Colonic mucosa (tissue), 4 donors: ENCODE results near the gene RGS12. TPM values are rescaled to one million over a fixed set of nuclear protein-coding genes. Genes with fewer than 3 reads are reported as not detected.
"Not testable (repeated sequence)": the region's sequence is repeated elsewhere in the genome, so short reads cannot be mapped to it uniquely, and the experiment has no call there.

Experiments used
- DNase-seq: peaks from one replicate; pipeline ENCODE4 v3.0.0-alpha.2; 2020
- H3K27ac ChIP-seq: fragments of 200-600 bp; one replicate; pipeline ENCODE4 v1.8.0; 2021
- H3K27me3 ChIP-seq: fragments of 200-600 bp; one replicate; pipeline ENCODE4 v1.8.0; 2021
- H3K36me3 ChIP-seq: fragments of 200-600 bp; one replicate; pipeline ENCODE4 v1.8.0; 2021
- H3K4me1 ChIP-seq: fragments of 200-600 bp; one replicate; pipeline ENCODE4 v1.8.0; 2021; ENCODE audit warnings: mild to moderate bottlenecking
- H3K4me3 ChIP-seq: fragments of 200-600 bp; one replicate; pipeline ENCODE4 v1.8.0; 2021
- H3K9ac ChIP-seq, 2 donors: one replicate each; pipeline ENCODE4 v1.7.0; 2013; ENCODE audit warnings: control low read depth in 2 of 2, low read depth in 2 of 2, low read length in 2 of 2
- H3K9me3 ChIP-seq: fragments of 200-600 bp; one replicate; pipeline ENCODE4 v1.8.0; 2021
- CTCF ChIP-seq: fragments of 200-600 bp; IDR thresholded peaks from one replicate; pipeline ENCODE4 v1.8.0; 2022; ENCODE audit warnings: antibody characterized with exemption, mild to moderate bottlenecking
- intact Hi-C: fragments of 100-400 bp; cut with DNase I; formaldehyde crosslinking; loops from one replicate; pipeline ENCODE4 v1.14.1; 2022
- total RNA-seq, 2 donors: library from RNA; stranded (reverse); fragmentation: NEBNext Ultra II Directional in 1 of 2; extraction: Animal tissue kit (Norgen Biotek cat#: 25700) in 1 of 2; gene quantifications; one replicate each; pipeline ENCODE4 v1.2.1, GENCODE V29; 2021
- donor health status: healthy.
- donor health status: DM: no; HTN: no; CAD: no.
- donor health status: DM: no; HTN: no; CAD: no.

RGS12 gene
- total RNA-seq, 2 donors from 2014 or later, result 18.0 to 25.7 TPM

DNA sequence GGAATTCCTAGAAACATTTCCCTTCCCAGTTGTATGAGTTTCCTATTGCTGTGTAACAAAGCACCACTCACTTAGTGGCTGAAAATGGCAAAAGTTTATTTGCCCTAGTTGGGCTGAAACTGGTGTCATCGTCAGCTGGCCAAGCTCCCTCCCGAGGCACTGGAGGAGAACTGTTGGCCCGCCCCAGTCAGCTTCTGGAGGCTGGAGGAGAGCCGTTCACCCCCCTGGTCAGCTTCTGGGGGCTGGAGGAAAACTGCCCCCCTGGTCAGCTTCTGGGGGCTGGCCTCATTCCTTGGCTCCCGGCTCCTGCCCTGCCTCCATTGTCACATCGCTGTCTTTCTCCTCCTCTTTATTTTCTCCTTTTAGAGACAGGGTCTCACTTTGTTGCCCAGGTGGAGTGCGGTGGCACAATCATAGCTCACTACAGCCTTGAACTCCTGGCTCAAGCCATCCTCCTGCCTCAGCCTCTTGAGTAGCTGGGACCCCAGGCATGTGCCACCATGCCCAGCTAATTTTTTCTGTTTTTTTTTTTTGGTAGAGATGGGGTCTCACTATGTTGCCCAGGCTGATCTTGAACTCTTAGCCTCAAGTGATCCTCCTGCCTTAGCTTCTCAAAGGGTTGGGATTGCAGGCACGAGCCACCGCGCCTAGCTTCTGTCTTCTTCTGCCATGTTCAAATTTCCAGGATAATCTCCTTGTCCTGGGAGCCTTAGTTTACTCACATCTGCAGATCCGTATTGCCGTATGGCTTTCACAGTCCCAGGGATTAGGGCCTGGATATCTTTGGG, 3.2 kb downstream of the RGS12 start:
- Histone ChIP-seq H3K27me3 (no peaks in the 10 kb centered on the region), H3K9ac (no peak overlapping the region), H3K27ac (no peak overlapping the region), H3K9me3 (no peaks in the 10 kb centered on the region), H3K4me3 (no peak overlapping the region), H3K4me1 (peaks cover 2% of the 10 kb centered on the region), H3K36me3 (no peaks in the 10 kb centered on the region)
- intact Hi-C loops, result no loop called here
- TF ChIP-seq CTCF, result no peak
- DNase-seq, result peak; percentile 15

- no peak overlapping the region for H3K4me3 ChIP-seq
- no peaks in the 10 kb centered on the region for H3K36me3 ChIP-seq
- no peak for TF ChIP-seq CTCF
- intact Hi-C loops, result no loop called here
- H3K4me1 ChIP-seq, result no peaks in the 10 kb centered on the region
- no peaks in the 10 kb centered on the region for H3K27me3 ChIP-seq
- peak; percentile 13 for DNase-seq
- H3K9me3 ChIP-seq, result no peaks in the 10 kb centered on the region
- H3K27ac ChIP-seq, result no peak overlapping the region
- H3K9ac ChIP-seq, result no peak overlapping the region
Observed at GRCh38 chr4:3296651-3297050, 3.8 kb downstream of the RGS12 start.

DNA sequence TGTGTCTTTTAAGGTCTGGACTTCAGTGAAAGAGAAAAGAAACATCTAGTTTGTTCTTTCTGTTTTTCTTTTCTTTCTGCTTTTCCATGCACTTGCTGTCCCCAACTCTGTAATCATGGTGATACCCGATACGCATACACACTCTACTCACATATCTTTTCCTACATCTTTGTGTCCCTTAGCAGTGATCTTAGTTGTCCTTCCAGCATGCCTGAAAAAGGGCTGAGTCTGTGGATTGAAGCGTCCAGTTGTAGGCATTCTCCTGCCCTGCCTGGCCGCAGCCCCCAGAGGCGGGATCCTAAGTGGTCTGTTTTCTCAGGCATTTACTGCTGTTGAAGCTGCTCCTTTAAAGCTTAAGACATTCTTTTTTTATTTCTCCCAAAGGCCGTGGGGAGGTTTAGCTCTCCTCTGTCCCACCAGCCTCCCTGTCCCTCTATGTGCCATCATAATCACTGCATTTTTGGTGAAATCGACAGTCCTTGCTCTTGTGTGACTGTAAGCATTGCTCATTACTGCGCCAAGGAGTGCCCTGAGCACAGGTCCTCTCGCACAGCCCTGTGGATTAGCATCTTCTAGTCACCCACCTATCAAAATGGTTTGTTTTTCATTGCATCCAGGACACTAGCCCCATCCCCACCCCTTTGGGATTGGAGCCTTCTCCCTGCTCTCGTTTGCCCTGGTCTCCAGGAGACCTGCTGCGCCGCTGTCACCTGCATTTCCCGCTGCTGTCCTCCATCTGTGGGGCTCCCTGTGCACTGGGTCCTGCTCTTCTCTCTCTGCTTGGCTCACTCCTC, 4.4 kb downstream of the RGS12 start:
- Histone ChIP-seq H3K4me1 (no peaks in the 10 kb centered on the region), H3K9me3 (no peaks in the 10 kb centered on the region), H3K9ac (no peak overlapping the region), H3K4me3 (no peak overlapping the region), H3K27ac (no peak overlapping the region), H3K27me3 (no peaks in the 10 kb centered on the region), H3K36me3 (no peaks in the 10 kb centered on the region)
- no peak for TF ChIP-seq CTCF
- intact Hi-C loops, result no loop called here
- DNase-seq, result peak; percentile 12

GRCh38 chr4:3299122-3299975, 6.5 kb downstream of the RGS12 start:
- Histone ChIP-seq H3K27me3 (no peaks in the 10 kb centered on the region), H3K9ac (no peak overlapping the region), H3K27ac (no peak overlapping the region), H3K4me1 (no peaks in the 10 kb centered on the region), H3K36me3 (no peaks in the 10 kb centered on the region), H3K4me3 (no peak overlapping the region), H3K9me3 (no peaks in the 10 kb centered on the region)
- intact Hi-C loops, result no loop called here
- DNase-seq, result peak; percentile 10
- no peak for TF ChIP-seq CTCF

- intact Hi-C loops, result no loop called here
- Histone ChIP-seq H3K4me1 (peaks cover 1% of the 10 kb centered on the region), H3K9ac (no peak overlapping the region), H3K27ac (no peak overlapping the region), H3K4me3 (no peak overlapping the region), H3K36me3 (no peaks in the 10 kb centered on the region), H3K9me3 (no peaks in the 10 kb centered on the region), H3K27me3 (no peaks in the 10 kb centered on the region)
- DNase-seq, result peak; percentile 13
- TF ChIP-seq CTCF, result no peak
Observed at GRCh38 chr4:3299976-3300671, 7.3 kb downstream of the RGS12 start.

- intact Hi-C loops, H3K27me3 ChIP-seq, H3K9ac ChIP-seq, H3K4me1 ChIP-seq, DNase-seq, H3K36me3 ChIP-seq, H3K27ac ChIP-seq, H3K9me3 ChIP-seq, H3K4me3 ChIP-seq: not testable (repeated sequence)
Observed at GRCh38 chr4:3300882-3301281, 8.1 kb downstream of the RGS12 start.
